GM12864 (cell line): ENCODE data around the gene AFF3.

Experiments
- DNase-seq: peaks from one replicate; pipeline ENCODE4 v3.0.0-alpha.2; 2011; ENCODE audit warnings: low read depth
- H3K4me3 ChIP-seq: 2 replicates; pipeline ENCODE4 v1.5.1; 2011; ENCODE audit warnings: mild to moderate bottlenecking, low read depth, low read length, control low read depth
- TF ChIP-seq, protein P1 (sequence below): IDR thresholded peaks from 2 replicates; pipeline ENCODE4 v1.5.1; 2011; ENCODE audit warnings: low read depth, mild to moderate bottlenecking, moderate library complexity, low read length, control low read depth, inconsistent platforms; ENCODE audit errors: missing control alignments

AFF3 gene

DNA sequence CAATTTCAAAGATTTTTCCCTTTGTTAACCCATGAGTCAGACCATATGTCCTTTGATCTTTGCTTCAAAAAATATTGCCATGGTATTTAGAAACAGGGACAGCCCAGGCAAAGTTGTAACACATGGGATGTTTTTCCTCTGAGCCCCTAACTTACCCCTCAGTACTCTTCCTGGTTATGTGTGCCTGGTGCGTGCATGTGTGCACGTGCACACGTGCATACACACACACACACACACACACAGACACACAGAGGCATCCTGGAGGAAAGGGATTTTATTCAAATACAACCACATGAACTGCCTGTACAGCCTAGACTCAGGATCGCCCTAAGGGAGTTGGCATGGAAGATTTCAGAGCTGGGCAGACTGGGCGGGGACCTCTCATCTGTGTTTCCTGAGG lies 5.1 kb downstream of the AFF3 start:
- TF ChIP-seq, protein P1, sequence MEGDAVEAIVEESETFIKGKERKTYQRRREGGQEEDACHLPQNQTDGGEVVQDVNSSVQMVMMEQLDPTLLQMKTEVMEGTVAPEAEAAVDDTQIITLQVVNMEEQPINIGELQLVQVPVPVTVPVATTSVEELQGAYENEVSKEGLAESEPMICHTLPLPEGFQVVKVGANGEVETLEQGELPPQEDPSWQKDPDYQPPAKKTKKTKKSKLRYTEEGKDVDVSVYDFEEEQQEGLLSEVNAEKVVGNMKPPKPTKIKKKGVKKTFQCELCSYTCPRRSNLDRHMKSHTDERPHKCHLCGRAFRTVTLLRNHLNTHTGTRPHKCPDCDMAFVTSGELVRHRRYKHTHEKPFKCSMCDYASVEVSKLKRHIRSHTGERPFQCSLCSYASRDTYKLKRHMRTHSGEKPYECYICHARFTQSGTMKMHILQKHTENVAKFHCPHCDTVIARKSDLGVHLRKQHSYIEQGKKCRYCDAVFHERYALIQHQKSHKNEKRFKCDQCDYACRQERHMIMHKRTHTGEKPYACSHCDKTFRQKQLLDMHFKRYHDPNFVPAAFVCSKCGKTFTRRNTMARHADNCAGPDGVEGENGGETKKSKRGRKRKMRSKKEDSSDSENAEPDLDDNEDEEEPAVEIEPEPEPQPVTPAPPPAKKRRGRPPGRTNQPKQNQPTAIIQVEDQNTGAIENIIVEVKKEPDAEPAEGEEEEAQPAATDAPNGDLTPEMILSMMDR: no peak
- no peak overlapping the region for H3K4me3 ChIP-seq
- no peak for DNase-seq

DNA sequence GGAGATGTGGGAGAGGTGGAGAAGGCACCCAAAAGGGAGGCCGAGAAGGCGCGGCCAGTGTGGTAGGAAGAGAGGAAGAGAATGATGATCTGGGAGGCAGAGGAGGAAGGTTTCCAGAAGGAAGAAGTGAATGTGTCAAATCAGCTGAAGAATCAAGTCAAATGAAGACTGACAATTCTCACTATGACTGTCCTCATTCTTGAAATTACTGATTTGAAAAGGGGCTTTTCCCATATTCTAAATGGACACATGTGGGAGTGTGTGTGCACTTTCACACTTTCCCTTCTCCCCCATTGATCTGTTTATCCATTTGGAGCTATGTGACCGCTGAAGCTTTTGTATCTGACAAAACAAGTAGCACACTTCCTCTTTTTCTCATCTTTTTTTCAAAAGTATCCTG lies 6.1 kb downstream of the AFF3 start:
- DNase-seq: peak; percentile 45
- no peak overlapping the region for H3K4me3 ChIP-seq
- TF ChIP-seq, protein P1: no peak

DNA sequence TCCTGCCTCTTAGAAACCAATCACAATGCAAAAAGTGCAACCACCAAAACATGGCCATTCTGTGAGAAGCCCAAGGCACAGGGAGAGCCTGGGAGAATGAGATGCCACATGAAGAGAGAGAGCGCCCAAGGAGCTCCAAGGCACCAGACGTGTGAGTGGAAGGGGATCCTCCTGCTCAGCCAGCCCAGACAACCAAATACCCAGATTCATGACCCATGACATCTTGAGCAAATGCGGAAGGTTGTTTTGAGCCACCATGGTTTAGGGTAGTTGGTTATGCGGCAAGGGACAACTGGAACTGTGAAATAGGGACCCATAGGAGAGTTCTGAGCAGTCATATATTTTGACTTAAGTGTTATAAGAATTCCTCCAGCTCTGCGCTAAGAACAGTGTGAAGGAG lies 7.0 kb downstream of the AFF3 start:
- TF ChIP-seq, protein P1: no peak
- no peak overlapping the region for H3K4me3 ChIP-seq
- no peak for DNase-seq

DNA sequence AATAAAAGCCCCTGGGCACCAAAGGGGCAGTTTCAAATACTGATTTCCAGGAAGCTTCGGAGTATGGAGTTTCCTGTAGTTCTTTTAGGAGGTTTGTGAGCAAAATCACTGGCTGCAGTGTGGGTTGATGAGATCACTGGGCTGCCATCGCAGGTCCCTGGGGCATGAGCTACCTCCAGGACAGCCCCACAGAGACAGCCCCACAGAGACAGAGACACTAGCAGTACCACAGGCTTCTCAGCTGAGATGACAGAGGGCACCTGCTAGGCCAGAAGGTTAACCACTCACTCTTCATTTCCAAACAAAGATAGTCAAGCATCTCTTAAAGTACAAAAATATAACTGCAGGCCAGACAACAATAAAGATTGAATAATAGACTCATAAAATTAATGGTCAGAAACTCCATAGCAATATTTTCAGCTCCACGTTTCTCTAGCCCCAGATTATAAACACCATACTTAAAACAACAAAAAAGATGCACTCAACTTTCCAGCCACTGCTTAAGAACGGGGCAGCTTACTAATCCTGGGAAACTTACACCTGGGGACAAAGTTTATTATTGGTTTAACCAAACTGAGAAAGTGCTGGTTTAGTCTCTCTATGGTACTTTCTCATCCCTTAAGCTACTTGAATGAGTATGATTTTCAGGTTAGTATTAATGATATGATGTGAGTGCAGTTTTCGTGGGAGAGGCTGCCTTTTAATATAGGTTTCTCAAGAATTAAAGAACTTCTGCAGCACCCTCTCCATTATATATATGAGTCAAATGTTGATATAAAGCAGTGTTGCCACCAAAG lies 11.6 kb downstream of the AFF3 start:
- TF ChIP-seq, protein P1: no peak
- no peak for DNase-seq

DNA sequence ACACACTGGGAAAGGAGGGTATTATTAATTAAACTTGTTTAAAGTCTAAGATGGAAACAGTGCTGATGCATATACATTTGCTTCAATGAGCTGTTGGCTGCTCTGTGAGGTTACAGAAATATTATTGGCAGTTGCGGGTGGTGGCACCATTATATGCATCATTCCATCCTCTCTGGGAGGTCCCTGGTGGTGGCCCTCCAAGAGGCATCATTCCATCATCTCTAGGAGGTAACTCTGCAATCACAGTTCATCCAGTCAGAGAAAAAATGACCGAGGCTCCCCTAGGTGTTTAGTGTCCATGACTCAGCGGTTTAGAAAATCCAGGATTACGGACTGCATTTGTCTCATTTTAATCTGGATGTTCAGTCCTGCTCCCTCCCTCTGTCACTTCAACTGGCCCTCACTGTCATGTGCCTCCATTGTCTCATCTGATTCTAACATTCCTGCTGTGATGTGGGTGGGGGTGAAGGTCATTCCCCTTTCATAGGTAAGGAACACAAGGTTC lies 15.4 kb downstream of the AFF3 start:
- TF ChIP-seq, protein P1: no peak
- DNase-seq: no peak
- H3K4me3 ChIP-seq: no peak overlapping the region

More for the DNA sequence above, 11.6 kb downstream of the AFF3 start:
- no peak overlapping the region for H3K4me3 ChIP-seq

DNA sequence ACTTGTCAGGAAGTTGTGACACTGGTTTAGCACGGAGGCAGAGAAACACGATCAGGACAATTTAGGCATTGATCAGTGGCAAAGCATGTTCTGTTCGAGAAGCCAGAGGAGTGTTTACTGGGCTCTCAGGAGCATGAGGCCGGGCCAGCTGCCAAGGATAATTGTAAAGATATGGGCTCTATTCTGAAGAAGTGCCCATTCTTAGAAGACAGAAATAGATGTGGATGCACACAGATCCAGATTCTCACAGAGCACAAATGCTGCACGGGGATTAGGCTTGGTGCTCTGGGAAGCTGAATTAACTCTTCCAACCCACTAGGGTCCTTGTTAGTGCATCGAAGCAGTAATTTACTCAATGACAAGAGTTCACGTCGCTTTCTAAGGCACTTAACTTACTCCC lies 16.2 kb downstream of the AFF3 start:
- no peak for DNase-seq
- no peak overlapping the region for H3K4me3 ChIP-seq
- TF ChIP-seq, protein P1: no peak

DNA sequence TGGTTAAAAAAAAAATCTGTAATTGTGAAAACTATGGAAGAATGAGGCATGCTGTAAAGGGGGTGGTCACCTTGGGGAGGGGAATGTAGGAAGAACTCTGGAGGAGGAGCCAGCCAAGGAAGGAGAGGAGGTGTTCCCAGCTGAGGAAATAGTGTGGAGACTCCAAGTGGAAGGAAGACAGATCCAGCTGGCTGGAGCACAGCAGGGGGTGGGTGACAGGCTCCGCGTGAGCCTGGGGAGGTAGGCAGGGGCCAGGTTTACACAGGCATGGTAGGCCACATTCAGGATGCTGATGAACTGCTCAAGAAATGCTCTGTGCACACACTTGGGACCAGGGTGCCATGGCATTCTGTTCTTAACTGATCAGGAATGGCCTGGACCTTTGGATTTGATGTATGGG lies 16.8 kb downstream of the AFF3 start:
- no peak overlapping the region for H3K4me3 ChIP-seq
- DNase-seq: no peak
- TF ChIP-seq, protein P1: no peak
